ENCODE data around the gene OGFOD3.

OGFOD3 gene

DNA sequence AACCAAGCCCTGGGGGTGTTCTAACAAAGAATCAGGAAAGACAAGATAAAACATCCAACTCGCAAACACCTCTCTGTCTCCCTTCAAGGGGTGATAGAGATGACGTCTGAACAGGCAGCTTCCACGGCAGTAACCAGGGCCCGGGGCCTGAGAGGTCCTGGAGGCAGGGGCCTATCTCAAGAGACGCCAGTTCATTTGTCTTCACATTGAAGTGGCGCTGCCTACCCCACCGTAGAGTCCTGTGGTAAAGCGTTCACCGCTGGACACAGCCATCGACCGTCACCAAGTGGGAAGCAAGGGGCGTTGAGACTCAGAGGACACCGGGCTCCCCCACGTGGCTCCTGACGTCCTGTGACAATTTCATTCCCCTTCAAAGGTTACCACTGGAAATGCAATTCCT lies 25.4 kb downstream of the OGFOD3 start:
- TF ChIP-seq FOXM1 (IDR thresholded peaks at IDR 0.05; ENCODE audit: borderline replicate concordance) = no peak
- no peak for TF ChIP-seq FOXK2 (IDR thresholded peaks at IDR 0.05)
- TF ChIP-seq LEF1 (IDR thresholded peaks at IDR 0.05; ENCODE audit: borderline replicate concordance) = no peak
- no peak for TF ChIP-seq HDGF (IDR thresholded peaks at IDR 0.05; ENCODE audit: borderline replicate concordance)
- no peak for TF ChIP-seq L3MBTL2 (conservative IDR thresholded peaks at IDR 0.05)
- DNase-seq (ENCODE audit: extremely low spot score) = no peak
- POLR2A ChIA-PET = no interaction called here
- CTCF ChIA-PET = no interaction called here

DNA sequence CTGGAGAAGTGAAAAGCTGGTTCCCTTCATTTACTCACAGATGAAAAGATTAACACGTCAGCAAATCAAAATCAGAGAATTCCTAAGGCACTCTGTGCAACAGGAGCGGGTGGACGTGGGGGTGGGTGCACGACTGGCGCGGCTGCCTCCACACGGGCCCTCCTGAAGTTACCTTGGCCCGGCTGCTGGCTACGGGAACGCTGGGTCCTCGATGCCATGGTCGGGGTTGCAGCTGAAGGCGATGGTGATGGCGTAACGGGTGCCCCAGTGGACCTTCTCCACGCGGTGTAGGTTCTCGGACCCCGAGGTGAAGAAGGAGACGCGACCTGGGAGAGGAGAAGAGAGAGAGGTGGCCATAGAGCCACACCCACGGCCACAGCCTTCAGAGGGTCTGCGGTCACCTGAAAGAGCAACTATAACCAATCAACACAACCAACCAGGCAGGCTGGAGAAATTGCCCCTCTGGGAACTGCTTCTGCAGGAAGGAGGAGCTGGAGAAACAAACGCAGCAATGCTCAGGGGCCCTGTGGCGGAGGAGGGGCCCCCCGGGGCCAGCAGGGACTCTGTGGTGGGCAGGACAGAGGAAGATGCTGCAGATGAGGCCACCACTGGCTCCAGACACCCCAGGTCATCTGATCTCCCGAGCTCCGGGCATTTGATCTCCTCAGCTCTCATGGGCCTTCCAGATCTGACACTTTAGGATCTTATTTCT lies 26.0 kb downstream of the OGFOD3 start:
- ChIA-PET CTCF (no interaction called here), POLR2A (no interaction called here)
- DNase-seq (ENCODE audit: extremely low spot score) = no peak
- TF ChIP-seq NFRKB (IDR thresholded peaks at IDR 0.05) (no peak), FOXK2 (IDR thresholded peaks at IDR 0.05) (no peak), ELF4 (IDR thresholded peaks at IDR 0.05) (no peak), FOXA1 (IDR thresholded peaks at IDR 0.05) (no peak), TARDBP (IDR thresholded peaks at IDR 0.05) (no peak), SP1 (IDR thresholded peaks at IDR 0.05) (no peak), ZNF384 (IDR thresholded peaks at IDR 0.05) (no peak), PKNOX1 (IDR thresholded peaks at IDR 0.05) (no peak), ARNT (IDR thresholded peaks at IDR 0.05) (no peak), SUZ12 (IDR thresholded peaks at IDR 0.05) (no peak)

- DNase-seq (ENCODE audit: extremely low spot score) = no peak
- ChIA-PET CTCF (no interaction called here), POLR2A (no interaction called here)
- TF ChIP-seq ELF4 (IDR thresholded peaks at IDR 0.05) (no peak), SP1 (IDR thresholded peaks at IDR 0.05) (no peak), TARDBP (IDR thresholded peaks at IDR 0.05) (no peak), CTBP1 (IDR thresholded peaks at IDR 0.05; ENCODE audit: borderline replicate concordance) (no peak), PKNOX1 (IDR thresholded peaks at IDR 0.05) (no peak), LEF1 (IDR thresholded peaks at IDR 0.05; ENCODE audit: borderline replicate concordance) (no peak), ARNT (IDR thresholded peaks at IDR 0.05) (no peak), HDGF (IDR thresholded peaks at IDR 0.05; ENCODE audit: borderline replicate concordance) (no peak)
These were observed 26.8 kb downstream of the OGFOD3 start for GRCh38 chr17:82391496-82392066.

GRCh38 chr17:82390860-82391435 lies 27.4 kb downstream of the OGFOD3 start:
- ChIA-PET POLR2A (no interaction called here), CTCF (no interaction called here)
- DNase-seq (ENCODE audit: extremely low spot score) = no peak
- TF ChIP-seq ELF4 (IDR thresholded peaks at IDR 0.05) (no peak), LEF1 (IDR thresholded peaks at IDR 0.05; ENCODE audit: borderline replicate concordance) (no peak), L3MBTL2 (conservative IDR thresholded peaks at IDR 0.05) (no peak), ARNT (IDR thresholded peaks at IDR 0.05) (no peak), ZNF384 (IDR thresholded peaks at IDR 0.05) (no peak), TARDBP (IDR thresholded peaks at IDR 0.05) (no peak), PKNOX1 (IDR thresholded peaks at IDR 0.05) (no peak), CTBP1 (IDR thresholded peaks at IDR 0.05; ENCODE audit: borderline replicate concordance) (no peak), SUZ12 (IDR thresholded peaks at IDR 0.05) (no peak), FOXA1 (IDR thresholded peaks at IDR 0.05) (no peak)

DNA sequence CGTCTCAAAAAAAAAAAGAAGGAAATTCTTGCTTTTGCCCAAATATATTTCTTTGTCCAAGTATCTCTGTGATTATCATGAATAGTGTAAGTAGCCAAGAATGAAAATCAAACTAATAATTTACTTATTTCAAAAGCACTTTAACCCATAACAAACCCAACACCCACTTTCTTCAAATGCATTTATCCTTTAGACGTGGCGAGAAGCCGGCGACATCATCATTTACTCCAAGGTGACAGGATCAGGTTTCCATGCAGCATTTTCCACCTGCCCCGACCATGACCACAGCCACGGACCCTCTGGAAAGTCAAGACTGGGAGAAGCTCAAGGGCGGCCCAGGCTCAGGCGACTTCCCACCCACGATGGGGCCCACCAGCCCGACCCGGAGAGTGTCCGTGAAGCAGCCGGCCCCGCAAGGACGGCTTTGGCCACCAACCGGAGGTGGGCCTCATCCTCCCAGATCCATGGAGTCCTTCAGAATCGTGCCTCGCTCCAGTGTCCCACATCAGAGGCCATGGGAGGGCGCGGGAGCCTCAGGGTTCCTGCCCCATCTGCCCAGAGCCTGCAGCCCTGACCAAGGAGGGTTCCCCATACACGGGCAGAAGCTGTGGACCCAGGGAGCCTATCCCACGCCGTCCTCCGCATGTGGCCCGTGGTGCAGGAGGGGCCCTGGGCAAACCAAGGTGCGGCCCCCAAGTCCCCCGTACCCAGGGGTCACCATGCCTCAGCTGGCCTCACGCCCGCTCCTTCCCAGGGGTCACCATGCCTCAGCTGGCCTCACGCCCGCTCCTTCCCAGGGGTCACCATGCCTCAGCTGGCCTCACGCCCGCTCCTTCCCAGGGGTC lies 28.1 kb downstream of the OGFOD3 start:
- POLR2A ChIA-PET = no interaction called here
- CTCF ChIA-PET = interaction anchor here (0.6 kb wide), 1 partner anchor 29 kb away, joined by 3 read pairs; no protein-coding TSS in a partner anchor
- no peak for TF ChIP-seq SUZ12 (IDR thresholded peaks at IDR 0.05)
- TF ChIP-seq FOXM1 (IDR thresholded peaks at IDR 0.05; ENCODE audit: borderline replicate concordance) = no peak
- no peak for TF ChIP-seq BHLHE40 (IDR thresholded peaks at IDR 0.05; ENCODE audit: borderline replicate concordance)
- TF ChIP-seq TARDBP (IDR thresholded peaks at IDR 0.05) = no peak
- no peak for TF ChIP-seq HDGF (IDR thresholded peaks at IDR 0.05; ENCODE audit: borderline replicate concordance)
- TF ChIP-seq ZNF384 (IDR thresholded peaks at IDR 0.05) = no peak
- no peak for TF ChIP-seq ELF4 (IDR thresholded peaks at IDR 0.05)
- TF ChIP-seq CTBP1 (IDR thresholded peaks at IDR 0.05; ENCODE audit: borderline replicate concordance) = no peak
- no peak for DNase-seq (ENCODE audit: extremely low spot score)

GRCh38 chr17:82389379-82389778 lies 29.0 kb downstream of the OGFOD3 start:
- TF ChIP-seq NFRKB (IDR thresholded peaks at IDR 0.05) (no peak), FOXA1 (IDR thresholded peaks at IDR 0.05) (no peak), LEF1 (IDR thresholded peaks at IDR 0.05; ENCODE audit: borderline replicate concordance) (no peak), ELF4 (IDR thresholded peaks at IDR 0.05) (no peak), HDGF (IDR thresholded peaks at IDR 0.05; ENCODE audit: borderline replicate concordance) (no peak), SP1 (IDR thresholded peaks at IDR 0.05) (no peak), L3MBTL2 (conservative IDR thresholded peaks at IDR 0.05) (no peak), FOXM1 (IDR thresholded peaks at IDR 0.05; ENCODE audit: borderline replicate concordance) (no peak), BHLHE40 (IDR thresholded peaks at IDR 0.05; ENCODE audit: borderline replicate concordance) (no peak), FOXK2 (IDR thresholded peaks at IDR 0.05) (no peak), ZNF384 (IDR thresholded peaks at IDR 0.05) (no peak), TARDBP (IDR thresholded peaks at IDR 0.05) (no peak), SUZ12 (IDR thresholded peaks at IDR 0.05) (no peak), CTBP1 (IDR thresholded peaks at IDR 0.05; ENCODE audit: borderline replicate concordance) (no peak), ARNT (IDR thresholded peaks at IDR 0.05) (no peak), PKNOX1 (IDR thresholded peaks at IDR 0.05) (no peak)
- no peak for DNase-seq (ENCODE audit: extremely low spot score)
- ChIA-PET POLR2A (no interaction called here), CTCF (interaction anchor here (0.6 kb wide), 1 partner anchor 30 kb away, joined by 3 read pairs; no protein-coding TSS in a partner anchor)
